Activated naive CD8-positive, alpha-beta T cell treated with anti-CD3 and anti-CD28 coated beads, Interleukin-2, amount 10 ng/mL, durations not matched to agents 7 days and 5 days (primary cell): ENCODE measurements around the gene TLK2. TPM values are rescaled to one million over a fixed set of nuclear protein-coding genes. Genes with fewer than 3 reads are reported as not detected.
"Not testable (repeated sequence)": the region's sequence is repeated elsewhere in the genome, so short reads cannot be mapped to it uniquely, and the experiment has no call there.

ENCODE experiments used
- ATAC-seq: fragments of 150-1000 bp; cut with Tn5 transposase; one replicate; pipeline ENCODE4 v1.10.0; 2021; ENCODE audit warnings: low read depth, moderate library complexity
- POLR2A ChIA-PET: fragments of 350-600 bp; sonication (Branson Sonifier 250); formaldehyde crosslinking; loops from one replicate; lab custom pipeline; 2021; ENCODE audit warnings: antibody characterized with exemption; lab: Charles Lee
- DNase-seq: peaks from one replicate; pipeline ENCODE4 v3.0.0; 2021
- H3K27ac Mint-ChIP-seq: one replicate; pipeline ENCODE4 v1.8.0; 2022; ENCODE audit warnings: mild to moderate bottlenecking, mixed read lengths
- H3K27me3 Mint-ChIP-seq: one replicate; pipeline ENCODE4 v1.8.0; 2022; ENCODE audit warnings: mild to moderate bottlenecking, moderate library complexity, mixed read lengths
- H3K36me3 Mint-ChIP-seq: one replicate; pipeline ENCODE4 v1.8.0; 2021; ENCODE audit warnings: mild to moderate bottlenecking, mixed read lengths
- H3K4me1 Mint-ChIP-seq: one replicate; pipeline ENCODE4 v1.8.0; 2021; ENCODE audit warnings: mixed read lengths
- H3K4me3 Mint-ChIP-seq: one replicate; pipeline ENCODE4 v1.8.0; 2022; ENCODE audit warnings: mild to moderate bottlenecking, moderate library complexity, mixed read lengths
- H3K9me3 Mint-ChIP-seq: one replicate; pipeline ENCODE4 v1.8.0; 2021; ENCODE audit warnings: mixed read lengths
- total RNA-seq, 2 experiments: library from RNA; stranded (reverse); gene quantifications; one replicate each; pipeline ENCODE4 v1.2.3, GENCODE V29; 2021

The TLK2 gene
- total RNA-seq, 2 experiments from 2014 or later, result 47.1 to 59.3 TPM

DNA sequence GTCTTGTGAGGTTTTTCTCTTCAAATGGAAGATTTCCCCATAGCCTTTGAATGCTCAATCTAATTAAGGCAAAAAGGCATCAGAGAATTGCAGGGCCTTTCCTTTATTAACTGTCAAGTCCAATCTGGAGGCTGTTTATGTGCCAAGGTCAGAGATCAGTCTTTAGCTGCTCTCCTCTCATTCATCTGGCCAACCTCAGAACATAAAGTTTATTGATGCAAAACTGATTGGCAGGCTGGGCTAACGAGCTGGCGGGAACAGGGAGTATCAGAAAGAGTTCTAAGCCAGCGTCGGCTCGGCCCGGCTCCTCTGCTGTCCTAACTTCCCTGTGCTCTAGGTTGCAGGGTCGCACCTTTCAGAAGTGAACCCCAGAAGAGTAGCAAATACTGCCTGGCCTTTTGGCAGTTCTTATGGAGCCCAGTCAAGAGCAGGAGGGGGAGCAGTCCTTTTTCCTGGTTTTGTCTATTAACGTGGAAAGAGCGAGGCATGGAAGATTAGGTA is 7.2 kb upstream of the TLK2 start:
- DNase-seq, POLR2A ChIA-PET, H3K36me3 Mint-ChIP-seq, H3K4me3 Mint-ChIP-seq, H3K27me3 Mint-ChIP-seq, ATAC-seq, H3K4me1 Mint-ChIP-seq, H3K27ac Mint-ChIP-seq, H3K9me3 Mint-ChIP-seq: not testable (repeated sequence)

DNA sequence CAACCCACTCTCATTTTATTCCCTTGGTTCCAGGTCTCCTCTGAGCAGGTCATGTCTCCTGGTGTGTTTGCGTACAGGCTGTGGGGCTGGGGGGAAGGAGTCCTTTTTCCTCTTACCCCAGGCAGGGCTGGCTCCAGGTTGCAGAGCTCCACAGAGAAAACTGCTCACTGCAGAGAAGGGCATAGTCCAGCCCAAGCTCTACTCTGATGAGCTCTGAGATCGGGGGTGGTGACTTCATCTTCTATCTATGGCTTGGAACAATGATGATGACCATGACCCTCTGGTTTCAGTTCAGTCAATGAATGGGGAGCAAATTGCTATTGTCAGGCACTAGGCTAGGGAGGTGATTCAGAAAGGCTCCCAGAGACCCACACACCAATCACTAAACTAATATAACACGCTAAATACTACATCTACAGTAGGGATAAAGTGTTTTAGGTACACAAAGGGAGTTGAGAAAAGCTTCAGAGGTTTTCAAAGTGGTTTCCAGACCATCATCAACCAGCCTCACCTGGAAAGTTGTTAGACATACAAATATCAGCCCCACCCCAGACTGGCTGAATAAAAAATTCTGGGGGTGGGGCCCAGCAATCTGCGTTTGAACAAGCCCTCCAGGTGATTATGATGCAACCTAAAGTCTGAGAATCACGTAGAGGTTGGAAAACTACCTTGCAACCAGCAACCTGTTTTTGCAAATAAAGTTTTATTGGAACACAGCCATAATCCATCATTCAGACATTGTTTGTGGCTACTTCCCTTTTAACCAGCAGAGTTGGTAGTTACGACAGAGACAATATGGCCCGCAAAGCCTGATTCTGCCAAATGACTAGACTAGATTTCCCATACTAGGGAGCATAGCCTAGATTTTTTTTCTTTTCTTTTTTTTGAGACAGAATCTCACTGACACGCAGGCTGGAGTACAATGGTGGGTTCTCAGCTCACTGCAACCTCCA is 5.3 kb upstream of the TLK2 start:
- H3K27me3 Mint-ChIP-seq, H3K4me3 Mint-ChIP-seq, POLR2A ChIA-PET, H3K9me3 Mint-ChIP-seq, H3K27ac Mint-ChIP-seq, ATAC-seq, H3K36me3 Mint-ChIP-seq, DNase-seq, H3K4me1 Mint-ChIP-seq: not testable (repeated sequence)

DNA sequence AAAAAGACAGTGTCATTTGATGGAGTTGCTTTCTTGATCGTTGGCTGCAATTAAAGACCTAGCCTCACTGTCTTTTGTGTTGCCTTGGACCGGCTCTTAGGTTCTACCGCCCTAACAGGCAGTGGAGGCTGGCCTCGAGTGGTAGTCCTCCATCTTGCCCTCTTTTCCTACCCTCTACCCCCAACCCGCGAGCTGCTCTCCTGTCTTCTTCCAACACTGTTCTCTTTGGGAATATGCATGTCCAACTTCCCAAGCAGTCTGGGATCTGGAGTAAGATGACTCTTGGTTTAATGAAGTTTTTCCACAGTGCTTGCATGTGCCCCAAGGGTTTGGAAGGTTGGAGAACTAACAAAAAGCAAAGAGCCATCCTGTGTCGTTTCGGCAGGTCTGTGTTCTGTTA is 1.5 kb upstream of the TLK2 start:
- H3K9me3 Mint-ChIP-seq, H3K36me3 Mint-ChIP-seq, H3K27me3 Mint-ChIP-seq, DNase-seq, POLR2A ChIA-PET, ATAC-seq: not testable (repeated sequence)
- Mint-ChIP-seq H3K4me3 (peak overlapping the region; percentile 81), H3K27ac (peak overlapping the region; percentile 73), H3K4me1 (peaks cover 17% of the 10 kb centered on the region)

DNA sequence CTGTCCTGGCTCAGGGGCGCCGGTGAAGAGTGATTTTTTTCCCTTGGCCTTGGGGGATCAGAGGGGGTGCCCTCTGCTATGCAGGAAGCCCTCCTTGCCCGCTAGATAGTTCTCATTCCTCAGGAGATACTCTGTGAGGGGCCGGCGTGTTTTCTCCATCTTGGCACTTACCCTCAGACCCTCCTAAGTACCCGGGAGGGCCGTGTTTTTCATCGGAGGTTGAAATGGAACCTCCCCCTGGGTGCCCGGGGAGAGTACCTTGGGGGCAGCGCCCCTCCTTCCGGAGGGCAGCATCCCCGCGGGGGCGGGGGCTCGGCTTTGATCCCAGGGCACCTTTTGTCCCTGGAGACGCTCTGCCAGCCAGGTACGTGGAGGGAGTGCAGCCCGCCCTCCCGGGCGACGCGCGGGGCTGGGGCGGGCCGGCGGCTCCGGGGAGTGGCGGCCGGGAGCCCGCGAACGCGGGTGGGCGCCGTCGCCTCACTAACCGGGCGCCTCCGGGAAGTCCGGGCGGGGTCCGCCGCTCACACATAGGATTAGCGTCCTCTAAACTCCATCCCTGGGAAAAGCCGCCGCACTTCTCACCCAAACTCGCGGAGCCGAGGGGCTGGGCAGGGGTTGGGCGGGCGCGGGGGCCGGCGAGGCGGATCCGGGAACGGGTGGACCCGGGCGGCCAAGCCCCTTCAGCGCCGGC is 762 bp upstream of the TLK2 start:
- ATAC-seq (peak; percentile 25), DNase-seq (peak; percentile 66)
- H3K36me3 Mint-ChIP-seq, H3K9me3 Mint-ChIP-seq, POLR2A ChIA-PET, H3K27me3 Mint-ChIP-seq: not testable (repeated sequence)
- Mint-ChIP-seq H3K4me1 (peaks cover 21% of the 10 kb centered on the region), H3K27ac (peak overlapping the region; percentile 73), H3K4me3 (peak overlapping the region; percentile 81)

DNA sequence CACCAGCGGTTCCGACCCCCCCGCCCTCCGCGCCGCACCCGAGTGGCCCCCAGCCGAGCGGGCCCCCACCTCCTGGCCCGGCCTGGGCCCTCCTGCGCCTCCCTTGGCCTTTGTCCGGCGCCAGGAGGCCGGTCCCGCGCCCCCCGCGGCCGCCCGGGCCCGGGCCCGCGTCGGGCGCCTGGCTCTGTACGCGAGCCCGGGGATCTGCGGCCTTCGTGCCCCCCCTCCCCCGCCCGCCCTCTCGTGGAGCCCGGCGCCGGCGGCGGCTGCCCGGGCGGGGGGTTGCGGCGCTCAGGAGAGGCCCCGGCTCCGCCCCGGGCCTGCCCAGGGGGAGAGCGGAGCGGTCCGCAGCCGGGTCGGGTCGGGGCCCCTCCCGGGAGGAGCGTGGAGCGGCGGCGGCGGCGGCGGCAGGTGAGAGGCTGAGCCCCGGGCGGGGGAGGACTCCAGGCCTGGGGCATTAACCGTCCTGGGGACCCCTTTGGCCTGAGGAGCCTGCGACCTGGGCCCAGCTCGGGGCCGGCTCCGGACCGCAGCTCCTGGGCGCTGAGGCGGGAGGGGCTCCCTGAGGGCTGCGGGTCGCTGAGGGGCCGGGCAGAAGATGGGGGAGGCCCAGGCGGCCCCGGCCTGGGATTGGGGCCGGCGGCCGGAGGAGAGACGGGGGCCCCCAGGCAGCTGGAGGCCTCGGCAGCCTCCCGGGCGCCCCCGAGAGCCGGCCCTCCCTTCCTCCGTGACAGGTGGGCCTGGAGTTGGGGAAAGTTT is 434 bp downstream of the TLK2 start:
- ATAC-seq (peak; percentile 48), DNase-seq (peak; percentile 76)
- H3K9me3 Mint-ChIP-seq, H3K27me3 Mint-ChIP-seq, H3K27ac Mint-ChIP-seq, POLR2A ChIA-PET, H3K36me3 Mint-ChIP-seq: not testable (repeated sequence)
- Mint-ChIP-seq H3K4me3 (peak overlapping the region; percentile 93), H3K4me1 (peaks cover 23% of the 10 kb centered on the region)

DNA sequence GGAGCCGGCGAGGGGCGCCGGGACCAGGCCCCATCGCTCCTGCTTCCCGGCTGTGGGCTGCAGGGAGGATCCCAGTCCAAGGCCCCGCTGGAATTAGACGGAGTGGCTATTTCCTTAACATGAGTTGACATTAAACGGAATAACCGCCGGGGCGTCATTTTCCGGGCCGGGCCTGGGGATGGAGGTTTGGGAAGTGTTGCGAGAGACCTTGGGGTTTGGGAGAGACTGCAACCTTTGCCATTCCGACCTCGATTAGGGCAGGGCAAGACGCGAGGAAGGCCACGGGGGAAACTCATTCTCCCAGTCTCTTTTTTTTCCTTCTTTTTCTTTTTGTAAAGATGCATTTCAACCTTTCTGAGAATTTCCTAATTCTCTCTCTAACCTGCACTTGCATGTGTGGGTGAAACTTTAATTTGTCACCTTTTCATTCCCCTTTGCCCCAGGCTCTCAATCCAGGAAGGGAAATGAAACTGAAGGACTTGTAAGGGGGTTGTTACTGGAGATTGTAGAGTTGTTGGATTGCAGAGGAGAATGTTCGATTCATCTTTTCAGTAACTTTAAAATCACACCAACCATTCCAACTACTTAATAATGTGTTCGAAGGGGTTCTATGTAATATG is 1.1 kb downstream of the TLK2 start:
- POLR2A ChIA-PET, H3K27me3 Mint-ChIP-seq, DNase-seq, ATAC-seq, H3K36me3 Mint-ChIP-seq, H3K9me3 Mint-ChIP-seq: not testable (repeated sequence)
- peak overlapping the region; percentile 93 for H3K4me3 Mint-ChIP-seq
- H3K4me1 Mint-ChIP-seq, result peaks cover 23% of the 10 kb centered on the region
- peak overlapping the region; percentile 93 for H3K27ac Mint-ChIP-seq

DNA sequence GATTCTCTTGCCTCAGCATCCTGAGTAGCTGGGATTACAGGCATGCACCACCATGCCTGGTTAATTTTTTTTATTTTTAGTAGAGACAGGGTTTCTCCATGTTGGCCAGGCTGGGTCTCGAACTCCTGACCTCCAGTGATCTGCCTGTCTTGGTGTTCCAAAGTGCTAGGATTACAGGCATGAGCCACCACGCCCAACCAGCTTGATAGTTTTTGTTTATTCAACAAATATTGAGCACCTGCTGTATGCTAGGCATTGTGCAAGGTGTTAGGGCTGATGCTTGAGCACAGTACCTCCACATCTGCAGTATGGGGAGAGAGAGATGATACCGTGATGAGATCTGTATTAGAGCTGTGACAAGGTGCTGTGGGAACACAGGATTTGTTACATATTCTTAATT is 3.9 kb downstream of the TLK2 start:
- H3K4me3 Mint-ChIP-seq, H3K27me3 Mint-ChIP-seq: not testable (repeated sequence)
- H3K4me1 Mint-ChIP-seq, result peaks cover 28% of the 10 kb centered on the region

DNA sequence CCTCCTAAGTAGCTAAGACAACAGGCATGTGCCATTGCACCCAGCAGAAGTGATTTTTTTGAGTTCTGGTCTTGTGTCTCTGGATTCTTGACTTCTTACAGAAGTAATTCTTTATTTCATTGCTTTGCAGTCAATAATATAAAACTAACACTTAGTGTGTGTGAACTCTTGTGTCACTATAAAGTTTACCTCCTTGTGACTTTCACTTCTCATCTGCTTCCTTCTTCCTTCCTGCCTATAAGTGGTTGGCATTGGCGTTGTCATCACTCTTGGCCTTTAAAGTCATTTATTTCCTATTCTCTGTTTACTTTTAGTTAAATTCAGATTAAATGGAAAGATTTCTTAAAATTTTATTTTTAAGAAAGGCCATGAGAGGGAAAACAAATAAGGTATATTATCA is 12.4 kb downstream of the TLK2 start:
- DNase-seq, H3K9me3 Mint-ChIP-seq, H3K4me3 Mint-ChIP-seq, H3K27ac Mint-ChIP-seq, H3K27me3 Mint-ChIP-seq, POLR2A ChIA-PET: not testable (repeated sequence)
- peaks cover 13% of the 10 kb centered on the region for H3K36me3 Mint-ChIP-seq
- H3K4me1 Mint-ChIP-seq, result peaks cover 11% of the 10 kb centered on the region
- ATAC-seq, result peak; percentile 66

More for the DNA sequence above, 3.9 kb downstream of the TLK2 start:
- H3K27ac Mint-ChIP-seq, POLR2A ChIA-PET, DNase-seq, H3K9me3 Mint-ChIP-seq, ATAC-seq: not testable (repeated sequence)
- peaks cover 11% of the 10 kb centered on the region for H3K36me3 Mint-ChIP-seq

DNA sequence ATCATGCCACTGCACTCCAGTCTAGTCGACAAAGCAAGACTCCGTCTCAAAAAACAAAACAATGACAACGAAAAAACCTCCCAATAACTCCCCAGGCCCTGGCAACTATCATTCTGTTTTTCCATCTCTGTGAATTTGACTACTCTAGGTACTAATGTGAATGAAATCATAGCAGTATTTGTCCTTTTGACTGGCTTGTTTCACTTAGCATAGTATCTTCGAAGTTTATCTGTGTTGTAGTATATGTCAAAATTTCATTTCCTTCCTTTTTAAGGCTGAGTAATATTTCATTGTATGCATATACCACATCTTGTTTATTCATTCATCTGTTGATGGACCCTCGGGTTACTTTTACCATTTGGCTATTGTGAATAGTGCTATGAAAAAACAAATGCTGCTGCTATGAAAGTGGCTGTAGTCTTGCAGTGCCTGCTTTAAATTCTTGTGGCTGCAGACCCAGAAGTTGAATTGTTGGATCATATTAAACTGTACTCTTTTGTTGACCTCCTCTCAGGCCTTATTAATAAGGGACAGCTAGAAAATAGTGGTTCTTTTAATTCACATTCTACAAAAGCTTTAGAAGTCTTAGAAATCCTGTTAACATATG is 14.5 kb downstream of the TLK2 start:
- H3K27ac Mint-ChIP-seq, H3K4me1 Mint-ChIP-seq, H3K27me3 Mint-ChIP-seq, H3K9me3 Mint-ChIP-seq, POLR2A ChIA-PET, ATAC-seq, H3K4me3 Mint-ChIP-seq, DNase-seq: not testable (repeated sequence)
- H3K36me3 Mint-ChIP-seq, result peaks cover 16% of the 10 kb centered on the region

DNA sequence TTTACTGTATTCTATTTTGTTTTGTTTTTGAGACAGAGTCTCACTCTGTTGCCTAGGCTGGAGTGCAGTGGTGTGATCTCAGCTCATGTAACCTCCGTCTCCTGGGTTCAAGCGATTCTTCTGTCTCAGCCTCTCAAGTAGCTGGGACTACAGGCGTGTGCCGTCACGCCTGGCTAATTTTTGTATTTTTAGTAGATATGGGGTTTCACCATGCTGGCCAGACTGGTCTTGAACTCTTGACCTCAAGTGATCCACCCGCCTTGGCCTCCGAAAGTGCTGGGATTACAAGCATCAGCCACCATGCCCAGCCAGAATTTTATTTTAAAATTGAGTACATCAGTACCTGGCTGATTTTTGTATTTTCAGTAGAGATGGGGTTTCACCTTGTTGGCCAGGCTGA is 15.4 kb downstream of the TLK2 start:
- H3K36me3 Mint-ChIP-seq, result peaks cover 18% of the 10 kb centered on the region
- H3K9me3 Mint-ChIP-seq, POLR2A ChIA-PET, H3K4me1 Mint-ChIP-seq, DNase-seq, H3K4me3 Mint-ChIP-seq, ATAC-seq, H3K27ac Mint-ChIP-seq, H3K27me3 Mint-ChIP-seq: not testable (repeated sequence)

DNA sequence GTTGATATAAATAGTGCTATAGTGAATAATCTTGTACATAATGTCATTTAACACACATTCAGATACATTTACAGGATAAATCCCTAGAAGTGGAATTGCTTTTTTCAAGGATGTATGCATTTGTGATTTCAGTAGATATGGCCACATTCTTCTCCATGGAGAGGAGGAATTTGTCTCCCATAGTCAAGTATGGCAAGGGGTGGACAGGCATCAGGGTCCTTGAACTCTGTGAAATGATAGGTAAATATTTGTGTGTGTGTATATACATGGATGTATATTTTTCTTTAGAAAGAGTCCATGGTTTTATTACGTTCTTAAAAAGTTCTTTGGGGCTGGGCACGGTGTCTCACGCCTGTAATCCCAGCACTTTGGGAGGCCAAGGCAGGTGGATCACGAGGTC is 17.7 kb downstream of the TLK2 start:
- H3K9me3 Mint-ChIP-seq, result not testable (repeated sequence)

DNA sequence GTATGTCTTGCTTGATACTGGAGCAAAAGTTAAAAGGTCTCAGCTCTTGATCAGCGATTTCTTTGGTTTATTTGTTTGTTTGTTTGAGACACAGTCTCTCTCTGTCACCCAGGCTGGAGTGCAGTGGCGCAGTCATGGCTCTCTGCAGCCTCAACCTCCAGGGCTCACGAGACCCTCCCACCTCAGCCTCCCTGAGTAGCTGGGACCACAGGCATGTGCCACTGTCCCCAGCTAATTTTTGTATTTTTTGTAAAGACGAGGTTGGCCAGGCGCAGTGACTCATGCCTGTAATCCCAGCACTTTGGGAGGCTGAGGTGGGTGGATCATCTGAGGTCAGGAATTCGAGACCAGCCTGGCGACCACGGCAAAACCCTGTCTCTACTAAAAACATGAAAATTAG is 20.2 kb downstream of the TLK2 start:
- ATAC-seq, H3K4me3 Mint-ChIP-seq, POLR2A ChIA-PET, H3K9me3 Mint-ChIP-seq, H3K4me1 Mint-ChIP-seq, DNase-seq, H3K27ac Mint-ChIP-seq, H3K27me3 Mint-ChIP-seq: not testable (repeated sequence)
- peaks cover 11% of the 10 kb centered on the region for H3K36me3 Mint-ChIP-seq

More for the DNA sequence above, 17.7 kb downstream of the TLK2 start:
- POLR2A ChIA-PET, result interaction anchor here (0.7 kb wide), 1 partner anchor 1840 kb away, joined by 3 read pairs; no protein-coding TSS in a partner anchor
- not testable (repeated sequence) for H3K27me3 Mint-ChIP-seq, ATAC-seq, DNase-seq, H3K4me3 Mint-ChIP-seq, H3K27ac Mint-ChIP-seq, H3K4me1 Mint-ChIP-seq
- H3K36me3 Mint-ChIP-seq, result peaks cover 15% of the 10 kb centered on the region
